UCSD-AML1 (cell line): ENCODE measurements around the gene PPM1F.
"Not testable (repeated sequence)": the region's sequence is repeated elsewhere in the genome, so short reads cannot be mapped to it uniquely, and the experiment has no call there.

ENCODE experiments used
- DNase-seq: peaks from one replicate; lab custom pipeline; 2025; ENCODE audit not compliant: unreplicated experiment; lab: John Stamatoyannopoulos, UW

Gene PPM1F

DNA sequence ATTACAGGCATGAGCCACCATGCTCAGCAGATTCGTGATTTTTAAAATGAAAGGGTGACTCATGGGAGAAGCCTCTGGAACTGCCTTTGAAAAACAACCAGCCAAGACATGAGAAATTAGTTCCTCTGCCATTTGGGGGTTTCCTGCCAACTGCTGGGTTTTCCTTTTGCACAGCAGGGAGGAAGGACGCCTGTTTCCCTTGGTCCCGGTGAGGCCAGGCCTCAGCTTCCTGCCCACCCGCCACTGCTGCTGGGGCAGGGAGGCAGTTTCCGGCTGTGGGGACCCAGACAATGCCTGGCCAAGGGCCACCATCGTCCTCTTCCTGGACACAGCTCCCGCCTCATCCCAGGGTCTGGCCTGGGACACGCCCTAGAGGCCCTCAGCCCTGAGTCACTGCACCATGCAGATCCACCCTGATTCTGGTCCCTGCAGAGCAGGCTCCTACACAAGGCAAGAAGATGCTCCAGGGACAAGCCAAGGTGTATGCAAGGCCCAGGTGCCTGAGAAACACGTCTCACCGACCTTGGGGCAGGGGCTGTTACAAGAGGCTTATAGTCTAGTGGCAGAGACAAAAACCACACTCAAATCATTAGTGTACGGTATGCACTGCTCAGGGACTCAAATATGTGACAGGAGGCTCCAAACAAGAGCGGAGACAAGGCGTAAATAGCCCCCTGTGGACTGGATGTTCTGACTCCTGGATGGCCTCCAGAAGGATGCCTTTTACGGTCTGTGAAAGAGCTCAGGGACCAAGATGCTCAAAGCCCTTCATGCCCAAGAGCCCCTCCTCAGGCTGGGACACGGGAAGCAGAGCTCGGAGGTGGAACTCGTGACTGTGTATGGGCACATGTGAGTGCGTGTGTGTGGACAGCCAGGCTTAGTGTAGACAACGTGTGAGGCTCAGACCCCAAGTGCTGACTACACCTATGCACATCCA lies 10.0 kb downstream of the PPM1F start:
- DNase-seq = peak; percentile 94

DNA sequence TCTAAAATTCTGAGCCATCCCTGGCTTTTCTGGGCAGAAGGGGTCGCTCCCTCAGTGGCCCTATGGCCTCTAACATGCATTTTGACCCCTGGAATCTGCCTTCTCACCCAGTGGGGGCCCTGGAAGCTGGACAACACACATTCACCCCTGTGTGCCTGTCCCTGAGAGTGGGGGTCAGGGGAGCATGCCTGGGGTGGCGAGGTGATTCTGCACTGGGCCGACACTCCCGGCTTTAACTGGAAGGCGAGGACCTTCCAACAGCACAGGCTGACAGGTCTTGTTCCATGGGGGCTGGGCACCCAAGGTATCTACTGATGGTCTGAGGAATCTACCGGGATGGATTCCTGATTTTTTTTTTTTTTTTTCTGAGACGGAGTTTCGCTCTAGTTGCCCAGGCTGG lies 10.7 kb downstream of the PPM1F start:
- no peak for DNase-seq

DNA sequence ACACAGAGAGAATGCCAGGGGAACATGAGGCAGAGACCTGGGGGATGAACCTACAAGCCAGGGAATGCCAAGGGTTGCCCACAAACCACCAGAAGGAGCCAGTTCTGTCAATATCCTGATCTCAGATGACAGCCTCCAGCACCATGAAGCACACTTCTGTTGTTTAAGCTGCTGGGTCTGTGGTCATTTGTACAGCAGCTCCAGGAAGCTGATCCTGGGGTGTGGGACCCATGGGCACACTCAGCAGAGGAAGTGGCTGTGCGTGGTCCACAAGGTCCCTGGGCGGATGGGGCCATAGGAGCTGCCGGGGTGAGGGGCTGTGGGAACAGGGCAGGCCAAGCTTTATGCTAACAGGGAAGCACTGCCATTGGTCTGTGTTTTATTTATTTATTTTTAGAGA lies 12.1 kb downstream of the PPM1F start:
- peak; percentile 90 for DNase-seq

DNA sequence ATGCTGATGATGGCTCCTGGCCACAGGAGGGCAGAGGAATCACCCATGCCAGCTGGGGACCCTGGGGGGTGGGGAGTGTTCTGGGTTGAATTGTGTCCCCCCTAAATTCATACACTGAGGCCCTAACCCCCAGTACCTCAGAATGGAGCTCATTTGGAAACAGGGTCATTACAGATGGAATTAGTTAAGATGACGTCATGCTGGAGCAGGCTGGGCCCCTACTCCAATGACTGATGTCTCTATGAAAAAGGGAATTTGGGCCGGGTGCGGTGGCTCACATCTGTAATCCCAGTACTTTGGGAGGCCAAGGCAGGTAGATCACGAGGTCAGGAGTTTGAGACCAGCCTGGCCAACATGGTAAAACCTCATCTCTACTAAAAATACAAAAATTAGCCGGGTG lies 12.7 kb downstream of the PPM1F start:
- DNase-seq = not testable (repeated sequence)

DNA sequence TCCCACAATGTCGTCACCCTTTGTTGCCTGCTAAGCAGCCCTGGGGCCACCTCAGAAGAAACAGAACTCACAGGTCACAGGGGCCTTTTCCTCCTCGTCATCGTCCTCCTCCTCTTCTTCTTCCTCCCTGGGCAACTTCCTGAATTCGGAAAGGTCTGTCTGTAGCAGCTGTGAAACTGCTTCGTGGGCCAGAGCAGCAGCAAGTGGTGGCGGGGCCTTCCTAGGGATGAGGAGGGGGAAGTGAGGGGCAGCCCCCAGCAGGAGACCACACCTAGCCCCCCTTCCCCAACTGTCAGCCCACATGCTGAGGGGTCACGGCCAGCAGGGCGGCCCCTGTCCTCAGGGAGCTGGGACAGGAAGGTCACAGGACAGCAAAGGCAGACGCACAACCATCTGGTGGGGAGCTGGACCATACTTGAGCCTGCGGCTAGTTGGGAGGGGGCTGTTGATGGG lies 13.2 kb downstream of the PPM1F start:
- DNase-seq = peak; percentile 60

DNA sequence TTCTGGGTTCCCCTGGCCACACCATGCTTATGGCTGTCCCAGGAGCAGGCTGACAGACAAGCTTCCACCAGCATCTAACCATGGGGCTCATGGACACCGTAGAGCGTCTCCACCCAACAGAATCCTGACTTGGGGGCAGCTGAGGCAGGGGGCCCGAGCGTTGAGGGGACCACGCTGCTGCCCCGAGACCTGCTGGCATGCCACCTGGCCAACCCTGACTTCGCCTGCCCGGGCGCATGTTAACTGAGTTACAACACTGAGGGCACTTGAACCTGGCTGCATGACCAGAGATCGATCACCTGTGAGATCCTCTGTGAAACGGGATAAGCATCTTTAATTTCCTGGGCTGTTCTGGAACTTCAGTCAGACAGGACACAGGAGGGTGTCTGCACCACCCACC lies 13.7 kb downstream of the PPM1F start:
- DNase-seq = no peak

DNA sequence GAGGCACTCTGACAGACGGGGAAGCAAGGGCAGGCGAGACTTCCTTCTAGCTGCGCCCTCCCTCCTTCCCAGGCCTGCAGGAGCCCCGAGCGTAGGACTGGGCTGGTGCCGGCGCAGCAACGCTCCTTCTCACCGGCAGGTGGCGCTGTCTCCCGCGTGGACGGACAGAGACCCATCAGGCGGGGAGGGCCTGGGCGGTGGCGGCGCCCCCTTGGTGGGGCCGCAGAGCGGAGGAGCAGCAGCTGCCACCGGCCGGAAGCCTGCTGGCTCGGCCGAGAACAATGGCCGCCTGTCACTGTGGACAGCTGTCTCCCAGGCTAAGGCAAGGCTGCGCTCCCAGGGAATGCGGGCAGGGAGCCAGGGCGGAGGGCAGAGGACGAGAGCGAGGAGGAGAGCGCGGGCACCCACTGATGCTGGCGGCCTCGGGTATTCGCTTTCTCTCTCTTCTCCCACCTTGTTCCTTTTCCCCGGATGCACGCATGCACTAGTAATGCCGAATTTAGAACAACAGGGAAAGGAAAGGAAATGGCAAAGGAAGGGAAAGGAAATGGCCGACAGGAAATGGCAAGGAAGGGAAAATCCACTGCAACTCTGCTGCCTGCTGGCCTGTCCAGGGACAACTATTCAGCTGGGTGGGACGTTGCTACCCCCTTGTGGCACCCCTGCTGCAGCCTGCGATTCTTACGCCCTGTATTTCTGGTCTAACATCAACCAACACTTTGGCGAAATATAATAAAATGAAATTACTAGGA lies 14.4 kb downstream of the PPM1F start:
- DNase-seq = peak; percentile 97

DNA sequence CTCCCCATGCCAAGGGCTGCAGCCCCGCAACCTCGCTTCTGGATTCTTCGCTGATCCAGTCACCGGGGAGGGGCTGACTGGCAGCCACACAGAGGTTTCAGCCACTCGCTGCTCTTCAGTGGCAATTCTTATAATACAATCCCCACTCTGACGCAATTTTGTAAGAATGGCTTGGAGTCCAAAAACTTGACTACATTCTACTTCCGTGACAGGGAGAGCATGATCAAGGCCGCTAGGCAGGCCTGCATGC lies 14.9 kb downstream of the PPM1F start:
- DNase-seq = no peak

DNA sequence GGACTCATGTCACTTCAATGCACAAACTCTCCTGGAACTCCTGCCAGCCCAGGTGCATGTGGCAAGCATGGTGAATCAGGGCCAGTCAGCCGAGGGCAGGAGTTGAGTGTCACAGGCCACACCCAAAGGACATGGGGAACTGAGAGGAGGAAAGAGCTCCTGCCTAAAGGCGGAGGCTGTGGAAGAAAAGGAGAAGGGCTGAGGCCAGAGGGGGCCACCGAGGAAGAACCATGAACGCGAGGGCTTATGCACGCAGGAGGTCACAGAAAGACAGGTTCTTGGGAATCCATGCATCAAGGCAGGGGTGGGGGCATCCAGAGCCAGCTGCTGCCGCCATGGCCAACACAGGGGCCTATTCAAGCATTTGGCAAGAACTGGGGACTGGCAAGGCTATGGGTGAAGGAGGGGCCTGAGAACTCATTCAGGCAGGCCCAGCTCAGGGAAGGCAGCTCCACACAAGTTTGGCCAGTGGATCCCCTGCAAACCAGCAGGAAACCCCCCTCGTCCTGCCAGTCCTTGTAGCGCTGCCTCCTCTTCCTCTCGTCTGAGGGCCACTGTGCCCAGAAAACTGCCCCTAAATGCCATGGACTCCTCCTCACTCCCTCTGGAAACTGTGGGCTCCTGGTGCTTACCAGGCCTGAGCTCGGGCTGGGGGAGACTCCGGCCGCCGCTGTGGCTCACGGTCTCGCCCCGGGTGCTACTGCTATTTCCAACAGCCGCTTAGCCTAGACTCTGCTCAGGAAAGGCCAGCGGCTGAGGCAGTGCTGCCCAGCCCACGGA lies 15.4 kb downstream of the PPM1F start:
- DNase-seq = no peak

DNA sequence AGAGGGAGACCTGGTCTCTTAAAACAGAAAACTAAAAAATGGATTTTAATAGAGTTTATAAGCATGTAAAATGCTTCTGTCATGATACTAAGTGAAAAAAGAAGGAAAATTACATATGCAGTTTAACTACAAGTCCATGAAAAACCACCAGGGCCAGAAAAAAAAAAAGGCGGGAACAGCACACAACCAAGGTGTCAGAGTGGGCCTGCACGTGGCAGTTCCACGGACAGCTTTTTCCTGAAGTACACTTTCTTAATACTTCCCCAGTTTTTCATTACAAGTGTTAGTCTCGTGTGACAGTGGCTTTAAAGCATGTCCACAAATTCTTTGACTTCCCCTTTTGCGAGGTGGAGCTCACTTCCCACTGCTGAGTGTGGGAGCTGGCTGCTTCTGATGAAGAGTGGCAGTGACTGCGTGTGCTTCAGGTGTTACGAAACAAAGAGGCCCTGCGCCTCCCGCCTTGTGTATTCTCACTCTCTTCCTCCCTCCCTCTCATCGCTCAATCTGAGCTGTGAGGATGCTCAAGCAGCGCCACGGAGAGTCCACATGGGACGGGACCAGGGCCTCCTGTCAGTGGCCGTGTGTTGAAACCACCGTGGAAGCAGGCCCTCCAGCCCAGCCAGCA lies 16.4 kb downstream of the PPM1F start:
- peak; percentile 72 for DNase-seq

DNA sequence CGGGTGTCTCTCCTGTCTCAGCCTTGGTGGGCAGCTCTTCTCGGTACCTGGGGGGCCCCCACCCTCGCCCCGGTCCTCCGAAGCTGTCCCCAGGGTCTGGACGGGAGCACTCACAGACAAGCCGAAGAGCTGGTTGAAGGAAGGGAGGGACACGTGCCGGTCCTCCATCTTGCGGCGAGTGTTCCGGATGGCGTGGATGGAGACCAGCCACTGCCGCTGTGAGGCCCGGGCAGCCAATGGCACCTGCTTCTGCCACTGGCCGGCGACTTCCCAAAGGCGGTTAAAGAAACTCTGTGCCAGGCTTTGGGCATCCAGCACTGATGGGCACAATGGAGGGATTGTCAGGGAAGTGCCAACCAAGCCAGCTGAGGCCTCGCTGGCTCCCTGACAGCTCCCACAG lies 18.7 kb downstream of the PPM1F start:
- no peak for DNase-seq

DNA sequence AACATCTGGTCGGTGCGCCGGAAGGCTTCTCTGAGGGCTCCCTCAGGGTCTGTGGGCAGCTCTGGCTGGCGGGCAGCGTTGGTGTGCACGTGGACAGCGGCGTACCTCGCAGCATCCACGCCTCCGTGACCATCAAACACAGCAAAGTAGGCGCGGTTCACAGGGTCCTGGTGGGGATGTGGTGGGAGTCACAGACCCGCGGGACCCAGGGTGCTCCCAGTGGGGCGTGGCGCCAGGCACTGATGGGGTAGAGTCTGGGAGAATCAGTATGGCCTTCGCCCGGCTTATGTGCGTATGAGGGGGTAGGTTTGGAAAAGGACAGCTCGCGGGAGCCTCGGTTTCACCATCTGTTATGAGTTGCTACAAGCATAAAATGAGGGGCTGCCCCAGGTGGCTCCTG lies 19.2 kb downstream of the PPM1F start:
- no peak for DNase-seq

DNA sequence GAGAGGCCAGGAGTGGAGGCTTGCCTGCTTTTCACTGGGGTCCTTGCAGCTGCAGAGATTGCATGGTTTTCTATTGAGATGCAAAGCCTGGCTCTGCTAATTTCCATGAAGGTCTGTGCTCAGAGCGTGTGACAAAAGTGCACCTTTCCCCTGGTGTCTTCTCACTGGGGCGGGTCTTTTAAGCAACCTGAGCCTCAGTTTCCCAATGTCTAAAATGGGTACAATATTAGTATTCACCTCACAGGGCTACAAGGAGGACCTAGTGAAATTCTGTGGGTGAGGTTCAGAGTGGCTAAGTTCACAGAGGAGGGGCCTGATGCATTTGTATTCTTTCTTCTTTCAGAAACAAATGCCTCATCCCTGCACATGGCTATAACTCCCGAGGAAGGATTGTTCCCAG lies 20.3 kb downstream of the PPM1F start:
- no peak for DNase-seq

DNA sequence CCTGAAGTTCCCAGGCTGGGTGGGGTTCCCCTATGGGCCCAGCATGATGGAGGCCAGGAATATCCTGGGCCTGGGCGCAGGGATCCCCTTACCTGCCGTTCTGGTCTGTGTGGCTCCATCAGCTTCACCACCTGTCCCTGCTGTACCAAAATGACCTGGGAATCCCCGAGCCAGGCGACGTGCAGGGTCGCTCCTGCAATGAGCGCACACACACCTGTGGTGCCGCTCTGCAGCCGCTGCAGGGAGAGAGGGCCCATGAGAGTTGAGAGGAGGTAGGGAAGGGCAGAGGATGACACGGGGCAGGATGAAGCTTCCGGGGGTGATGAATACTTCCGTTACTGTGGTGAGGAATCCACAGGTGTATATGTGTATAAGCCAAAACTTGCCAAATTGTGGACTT lies 21.6 kb downstream of the PPM1F start:
- DNase-seq = no peak

DNA sequence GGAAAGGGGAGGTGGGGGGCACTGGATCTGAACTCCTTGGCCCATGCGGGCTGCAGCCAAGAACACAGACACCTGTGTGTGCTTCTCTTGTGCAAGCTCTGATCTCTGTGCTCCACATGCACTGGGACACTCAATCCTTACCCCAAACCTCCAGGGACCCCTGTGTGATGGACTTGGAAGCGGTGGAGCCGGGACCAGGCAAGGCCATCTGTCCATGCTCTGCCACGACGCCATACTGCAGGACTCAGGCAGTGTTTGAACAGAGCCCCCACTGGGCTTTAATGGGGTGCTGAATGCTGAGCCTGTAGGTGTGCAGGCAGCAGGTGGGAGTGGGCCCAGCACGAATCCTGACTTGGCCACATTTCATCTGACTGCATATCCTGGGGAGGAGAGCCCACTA lies 23.4 kb downstream of the PPM1F start:
- DNase-seq = no peak

DNA sequence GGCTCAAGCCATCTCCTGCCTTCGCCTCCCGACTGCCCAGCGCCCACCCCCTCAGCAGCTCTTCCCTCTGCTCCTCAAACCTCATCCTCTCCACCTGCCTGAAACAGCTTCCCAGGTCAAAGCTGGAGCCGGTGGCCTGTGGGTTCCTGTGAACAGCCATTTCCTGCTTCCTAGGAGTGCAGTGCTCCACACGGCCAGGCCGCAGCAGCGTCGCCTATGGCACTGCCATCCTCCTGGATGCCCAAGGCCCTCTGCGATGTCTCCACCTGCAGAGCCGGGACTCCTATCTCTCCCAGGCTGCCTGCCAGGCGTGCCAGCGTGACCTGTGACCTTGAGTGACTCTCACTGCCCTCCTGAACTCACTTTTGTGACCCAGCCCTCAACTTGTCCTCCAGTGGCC lies 24.6 kb downstream of the PPM1F start:
- no peak for DNase-seq

DNA sequence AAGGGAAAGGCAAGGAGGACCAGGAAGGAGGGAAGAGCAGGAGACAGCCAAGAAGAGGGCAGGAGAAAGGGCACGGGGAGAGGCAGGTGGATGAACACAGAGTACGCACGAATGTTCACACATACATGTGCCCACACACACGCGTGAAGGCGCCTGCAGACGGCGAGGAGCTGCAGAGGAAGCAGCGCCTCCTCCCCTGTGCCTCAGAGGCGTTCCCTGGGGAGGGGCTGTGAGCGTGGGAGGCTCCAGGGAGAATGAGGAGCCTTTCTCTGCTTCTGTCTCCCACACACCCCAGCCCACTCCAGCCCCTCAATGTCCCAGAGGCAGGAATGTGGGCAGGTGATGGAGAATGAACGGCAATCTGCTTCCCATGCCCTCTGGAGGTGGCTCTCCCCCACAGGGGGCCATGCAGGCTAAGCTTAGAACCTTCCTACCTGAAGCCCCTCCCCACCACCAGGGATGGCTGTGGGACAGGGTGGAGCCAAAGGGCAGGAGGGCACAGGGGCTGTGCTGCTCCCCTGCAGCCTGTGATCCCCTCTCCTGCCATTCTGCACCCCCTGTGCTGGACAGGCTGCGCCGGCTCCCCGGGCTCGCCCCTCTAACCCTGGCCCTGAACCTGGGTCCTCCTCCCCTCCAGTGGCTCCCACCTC lies 25.3 kb downstream of the PPM1F start:
- no peak for DNase-seq

DNA sequence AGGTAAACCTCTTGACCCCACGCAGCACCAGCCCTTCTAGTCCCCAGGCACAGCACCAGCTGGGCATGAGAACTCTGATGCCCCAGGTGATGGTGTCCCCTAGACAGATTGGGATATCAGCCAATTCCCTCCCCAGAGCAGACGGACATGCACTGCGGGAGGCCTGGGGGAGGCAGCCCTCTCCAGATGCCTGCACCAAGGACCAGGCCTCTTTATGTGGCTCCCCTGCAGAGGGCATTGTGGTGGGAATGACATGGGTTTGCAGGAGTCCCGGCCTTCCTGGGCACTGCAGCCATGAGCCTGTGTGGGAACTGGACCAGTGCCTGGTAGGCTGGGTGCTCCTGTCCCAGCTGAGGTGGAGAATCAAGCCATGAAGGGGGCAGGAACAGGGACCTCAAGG lies 25.9 kb downstream of the PPM1F start:
- DNase-seq = no peak

DNA sequence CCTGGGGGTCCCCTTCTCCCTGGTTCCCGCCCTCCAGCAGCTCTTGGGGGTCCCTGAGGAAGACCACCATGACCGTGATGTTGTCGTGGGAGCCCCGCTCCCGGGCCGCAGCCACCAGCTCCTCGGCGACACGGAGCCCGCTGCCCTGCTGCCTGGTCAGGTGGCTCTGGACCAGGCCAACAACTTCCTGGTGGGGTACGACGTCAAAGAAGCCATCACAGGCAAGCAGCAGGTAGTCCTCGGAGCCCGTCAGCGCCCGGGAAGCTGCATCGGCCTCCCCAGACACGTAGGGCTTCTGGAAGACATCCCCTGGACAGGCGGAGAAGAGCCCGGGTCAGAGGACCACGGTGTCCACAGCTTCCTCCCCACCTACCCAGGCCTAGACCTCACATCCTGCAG lies 29.5 kb downstream of the PPM1F start:
- DNase-seq = no peak

DNA sequence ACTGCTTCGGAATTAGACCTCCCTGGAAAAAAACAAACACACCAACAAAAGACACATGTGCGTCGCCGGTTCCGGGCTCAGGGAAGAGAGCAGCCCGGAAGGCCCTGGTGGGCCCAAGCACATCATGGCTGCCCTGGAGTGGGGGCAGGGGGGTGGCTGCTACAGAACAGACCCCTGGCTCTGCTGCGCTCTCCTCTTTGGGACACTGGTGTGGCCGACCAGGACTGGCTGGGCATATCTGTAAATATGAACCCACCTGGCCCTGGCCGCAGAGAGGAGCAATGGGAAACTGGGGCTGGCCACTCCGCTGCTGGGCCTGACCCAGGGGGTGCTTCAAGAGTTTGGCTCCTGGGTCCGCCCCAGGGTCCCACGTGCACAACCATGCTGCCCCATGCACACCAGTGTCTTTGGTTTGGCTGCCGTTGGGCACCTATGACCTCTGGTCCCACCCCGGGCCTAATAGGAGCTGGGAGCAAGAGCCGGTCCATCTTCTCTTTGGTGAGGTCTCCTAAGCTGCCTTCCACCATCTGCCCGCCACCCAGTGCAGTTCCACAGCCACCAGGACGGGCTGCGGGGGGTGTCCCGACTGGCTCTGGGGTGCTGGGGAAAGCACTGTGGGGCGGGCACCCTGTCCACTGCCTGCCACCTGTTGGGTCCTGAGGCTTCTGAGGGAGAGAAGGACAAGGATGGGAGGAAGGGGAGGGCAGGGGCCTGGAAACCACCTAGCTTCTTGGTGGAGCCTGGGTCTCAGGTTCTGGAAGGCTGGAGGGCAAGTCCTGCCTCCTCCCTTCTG lies 30.1 kb downstream of the PPM1F start:
- no peak for DNase-seq
